ENCODE data around the gene G6PC2.

G6PC2 gene

GRCh38 chr2:168949324-168949723, 48.2 kb downstream of the G6PC2 start:
- DNase-seq = no peak

- DNase-seq = no peak
Measured at GRCh38 chr2:168951871-168952270, 50.8 kb downstream of the G6PC2 start.

GRCh38 chr2:168952424-168952823, 51.3 kb downstream of the G6PC2 start:
- no peak for DNase-seq

GRCh38 chr2:168954256-168954655, 53.2 kb downstream of the G6PC2 start:
- DNase-seq = no peak

- no peak for DNase-seq
Measured at GRCh38 chr2:168955321-168955720, 54.2 kb downstream of the G6PC2 start.

GRCh38 chr2:168956392-168956791, 55.3 kb downstream of the G6PC2 start:
- DNase-seq = no peak
